Measurements from ENCODE around the gene ASCC1.
"Not testable (repeated sequence)": the region's sequence is repeated elsewhere in the genome, so short reads cannot be mapped to it uniquely, and the experiment has no call there.

ASCC1 gene

GRCh38 chr10:72215611-72216549 lies at the start of gene ASCC1, which contains the start of gene ANAPC16:
ASCC1 (minus strand) TSS chr10:72216276; CDS start chr10:72213298, 2,978 bp downstream.
ANAPC16 (plus strand) TSS chr10:72216012; CDS start chr10:72223915, 7,903 bp downstream.
- peak; percentile 97 for DNase-seq

GRCh38 chr10:72265508-72265907 lies 49.4 kb upstream of the ASCC1 start:
- no peak for DNase-seq

- no peak for DNase-seq
These were observed 48.5 kb upstream of the ASCC1 start for GRCh38 chr10:72264536-72264935.

GRCh38 chr10:72263613-72264241 lies 47.7 kb upstream of the ASCC1 start:
- no peak for DNase-seq

GRCh38 chr10:72261784-72262404 lies 45.8 kb upstream of the ASCC1 start:
- DNase-seq, result no peak

- DNase-seq, result peak; percentile 56
These were observed 45.1 kb upstream of the ASCC1 start for GRCh38 chr10:72260976-72261783.

- DNase-seq, result peak; percentile 73
These were observed 44.3 kb upstream of the ASCC1 start for GRCh38 chr10:72260239-72260975.

- DNase-seq, result no peak
These were observed 43.6 kb upstream of the ASCC1 start for GRCh38 chr10:72259491-72260238.

GRCh38 chr10:72258617-72259016 lies 42.5 kb upstream of the ASCC1 start:
- no peak for DNase-seq

- DNase-seq, result no peak
These were observed 41.2 kb upstream of the ASCC1 start for GRCh38 chr10:72257051-72257892.

- DNase-seq, result no peak
These were observed 40.1 kb upstream of the ASCC1 start for GRCh38 chr10:72255977-72256729.

- peak; percentile 17 for DNase-seq
These were observed 38.9 kb upstream of the ASCC1 start for GRCh38 chr10:72254813-72255568.

- no peak for DNase-seq
These were observed 37.5 kb upstream of the ASCC1 start for GRCh38 chr10:72253578-72253977.

- DNase-seq, result no peak
These were observed 36.9 kb upstream of the ASCC1 start for GRCh38 chr10:72252972-72253371.

GRCh38 chr10:72251635-72252034 lies 35.6 kb upstream of the ASCC1 start:
- no peak for DNase-seq

GRCh38 chr10:72250666-72251065 lies 34.6 kb upstream of the ASCC1 start:
- no peak for DNase-seq

GRCh38 chr10:72249176-72249862 lies 33.2 kb upstream of the ASCC1 start:
- not testable (repeated sequence) for DNase-seq

All from activated naive CD4-positive, alpha-beta T cell treated with anti-CD3 and anti-CD28 coated beads, Interleukin-2, amount 50 U/mL, for 16 hours (primary cell).